ENCODE data around the gene PPA2. TPM values are rescaled to one million over a fixed set of nuclear protein-coding genes. Genes with fewer than 3 reads are reported as not detected.

The PPA2 gene

GRCh38 chr4:105327222-105327621, 146.6 kb downstream of the PPA2 start:
- no peak overlapping the region for H4K91ac ChIP-seq (ENCODE audit: low read length)
- no peak overlapping the region for H2BK120ac ChIP-seq (ENCODE audit: low read depth, low read length)
- H3K14ac ChIP-seq (ENCODE audit: low read length in 2 of 2): no peak overlapping the region
- H3K4ac ChIP-seq (ENCODE audit: low read depth in 1 of 2, low read length in 2 of 2): no peak overlapping the region
- no peaks in the 10 kb centered on the region for H3K9me3 ChIP-seq (ENCODE audit: control insufficient read depth, low read length)
- H3K27me3 ChIP-seq (ENCODE audit: control insufficient read depth in 1 of 2, insufficient read depth in 1 of 2, low read length in 2 of 2): no peaks in the 10 kb centered on the region
- no peaks in the 10 kb centered on the region for H3K79me1 ChIP-seq (replicated peaks; ENCODE audit: low read length, poor library complexity, severe bottlenecking)
- 87% methylated on average over 2 of the region's 2 CpGs for WGBS
- H3K18ac ChIP-seq (ENCODE audit: low read depth in 1 of 2, low read length in 2 of 2): no peak overlapping the region
- no peak overlapping the region for H3K27ac ChIP-seq (ENCODE audit: low read length, poor library complexity, severe bottlenecking)
- H3K4me3 ChIP-seq (ENCODE audit: insufficient read depth in 1 of 2, low read depth in 1 of 2, low read length in 2 of 2): no peak overlapping the region
- no peaks in the 10 kb centered on the region for H3K36me3 ChIP-seq (ENCODE audit: control insufficient read depth in 1 of 2, insufficient read depth in 2 of 2, low read depth in 1 of 2, low read length in 2 of 2)
- H2AFZ ChIP-seq (ENCODE audit: low read depth, low read length): no peak overlapping the region
- H3K9ac ChIP-seq (ENCODE audit: low read length): no peak overlapping the region
- H2AK5ac ChIP-seq (ENCODE audit: low read length, severe bottlenecking): no peak overlapping the region
- H3K23ac ChIP-seq (ENCODE audit: low read length in 2 of 2): no peak overlapping the region
- no peak overlapping the region for H3K4me2 ChIP-seq (ENCODE audit: low read length, poor library complexity, severe bottlenecking)
- H2BK12ac ChIP-seq (ENCODE audit: low read length in 2 of 2): no peak overlapping the region
- no peak overlapping the region for H2BK15ac ChIP-seq (ENCODE audit: low read depth, poor library complexity, severe bottlenecking)
- no peak overlapping the region for H4K8ac ChIP-seq (ENCODE audit: low read length)
- H2BK5ac ChIP-seq (ENCODE audit: low read depth, low read length, poor library complexity, severe bottlenecking): no peak overlapping the region
- no peak for DNase-seq
- H3K4me1 ChIP-seq (ENCODE audit: control insufficient read depth, insufficient read depth, low read depth, low read length): no peaks in the 10 kb centered on the region

Small RNA genes within 50 kb of the gene (small RNA-seq; reads per million reads assigned to genes)
- not detected for gene RNU6-553P (ENCODE audit: low read depth)

Data from mesenchymal stem cell (in vitro differentiated cells and primary cell).